Effector CD8-positive, alpha-beta T cell (primary cell): Measurements from ENCODE around the gene INAVA.
"Not testable (repeated sequence)": the region's sequence is repeated elsewhere in the genome, so short reads cannot be mapped to it uniquely, and the experiment has no call there.

Experiments used
- DNase-seq: peaks from one replicate; lab custom pipeline; 2025; lab: John Stamatoyannopoulos, UW

The INAVA gene

DNA sequence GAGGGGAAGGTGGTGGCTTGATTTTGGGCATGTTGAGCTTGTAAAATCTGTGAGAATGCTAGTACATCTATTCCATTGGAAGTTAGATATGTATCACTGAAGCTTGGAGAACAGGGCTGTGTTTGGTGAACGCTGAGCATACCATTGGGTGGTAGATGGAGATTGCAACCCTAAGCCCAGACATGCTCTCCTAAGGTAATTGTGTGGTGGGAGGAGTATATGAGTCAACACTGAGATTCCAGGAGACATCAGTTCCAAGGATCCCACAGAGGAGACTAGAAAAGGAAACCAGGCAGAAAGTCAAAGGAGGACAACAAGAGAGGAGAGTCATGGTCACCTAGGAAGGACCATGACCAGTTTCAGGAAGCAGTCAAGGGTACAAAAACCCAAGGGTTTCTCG is 68.4 kb downstream of the INAVA start:
- no peak for DNase-seq

DNA sequence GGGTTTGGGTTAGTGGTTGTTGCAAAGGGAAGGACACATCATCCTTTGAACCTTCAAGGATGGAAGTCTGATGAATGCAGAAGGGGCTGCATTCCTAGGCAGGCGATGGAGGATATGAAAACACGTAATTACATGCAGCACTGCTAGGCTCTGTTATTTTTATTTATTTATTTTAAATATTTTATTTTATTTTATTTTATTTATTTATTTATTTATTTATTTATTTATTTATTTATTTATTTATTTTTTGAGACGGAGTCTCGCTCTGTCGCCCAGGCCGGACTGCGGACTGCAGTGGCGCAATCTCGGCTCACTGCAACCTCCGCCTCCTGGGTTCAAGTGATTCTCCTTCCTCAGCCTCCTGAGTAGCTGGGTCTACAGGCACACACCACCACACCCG is 69.2 kb downstream of the INAVA start:
- not testable (repeated sequence) for DNase-seq
